Tibial nerve (tissue), 4 donors: ENCODE measurements around the gene TMEM253.

Experiments
- EP300 ChIP-seq, 2 donors: sonication (generic); formaldehyde crosslinking; IDR thresholded peaks; one replicate each; pipeline ENCODE4 v1.6.1; 2017; ENCODE audit warnings: antibody characterized with exemption in 2 of 2, mild to moderate bottlenecking in 1 of 2
- POLR2A ChIP-seq, 2 donors: fragments of 450-650 bp; IDR thresholded peaks; one replicate each; pipeline ENCODE4 v1.6.1; 2017; ENCODE audit warnings: antibody characterized with exemption in 2 of 2, mild to moderate bottlenecking in 2 of 2, moderate library complexity in 2 of 2
- TF ChIP-seq, protein P1 (sequence below), 5 experiments: fragments of 200-600 bp in 3 of 5; fragments of 450-650 bp in 2 of 5; sonication (generic) in 3 of 5; IDR thresholded peaks; one replicate each; pipeline ENCODE4 v1.5.1; 2016 to 2019; ENCODE audit warnings: antibody characterized with exemption in 5 of 5, mild to moderate bottlenecking in 3 of 5, moderate library complexity in 2 of 5

DNA sequence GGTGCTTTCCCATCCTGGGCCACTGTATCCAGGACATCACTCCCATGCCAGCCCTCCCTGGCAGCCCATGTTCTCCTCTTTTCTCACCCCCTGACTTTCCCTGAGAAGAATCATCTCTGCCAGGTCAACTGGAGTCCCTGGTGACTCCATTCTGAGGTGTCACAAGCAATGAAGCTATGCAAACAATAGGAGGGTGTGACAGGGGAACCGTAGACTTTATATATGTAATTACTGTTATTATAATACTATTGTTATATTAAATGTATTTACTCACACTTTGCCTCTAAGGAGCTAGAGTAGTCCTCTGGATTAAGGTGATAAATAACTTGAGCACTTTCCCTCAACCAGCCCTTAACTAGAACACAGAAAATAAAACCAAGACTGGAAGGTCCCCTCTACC lies 11.6 kb upstream of the TMEM253 start:
- TF ChIP-seq, protein P1, sequence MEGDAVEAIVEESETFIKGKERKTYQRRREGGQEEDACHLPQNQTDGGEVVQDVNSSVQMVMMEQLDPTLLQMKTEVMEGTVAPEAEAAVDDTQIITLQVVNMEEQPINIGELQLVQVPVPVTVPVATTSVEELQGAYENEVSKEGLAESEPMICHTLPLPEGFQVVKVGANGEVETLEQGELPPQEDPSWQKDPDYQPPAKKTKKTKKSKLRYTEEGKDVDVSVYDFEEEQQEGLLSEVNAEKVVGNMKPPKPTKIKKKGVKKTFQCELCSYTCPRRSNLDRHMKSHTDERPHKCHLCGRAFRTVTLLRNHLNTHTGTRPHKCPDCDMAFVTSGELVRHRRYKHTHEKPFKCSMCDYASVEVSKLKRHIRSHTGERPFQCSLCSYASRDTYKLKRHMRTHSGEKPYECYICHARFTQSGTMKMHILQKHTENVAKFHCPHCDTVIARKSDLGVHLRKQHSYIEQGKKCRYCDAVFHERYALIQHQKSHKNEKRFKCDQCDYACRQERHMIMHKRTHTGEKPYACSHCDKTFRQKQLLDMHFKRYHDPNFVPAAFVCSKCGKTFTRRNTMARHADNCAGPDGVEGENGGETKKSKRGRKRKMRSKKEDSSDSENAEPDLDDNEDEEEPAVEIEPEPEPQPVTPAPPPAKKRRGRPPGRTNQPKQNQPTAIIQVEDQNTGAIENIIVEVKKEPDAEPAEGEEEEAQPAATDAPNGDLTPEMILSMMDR (IDR thresholded peaks at IDR 0.05): no peak
- TF ChIP-seq POLR2A (IDR thresholded peaks at IDR 0.05) (no peak), EP300 (IDR thresholded peaks at IDR 0.05) (no peak)
